Peyer's patch (tissue), 4 donors: ENCODE measurements around the gene TFDP1.

Experiments used
- POLR2A ChIP-seq, 2 donors: fragments of 450-650 bp; IDR thresholded peaks; one replicate each; pipeline ENCODE4 v1.5.1; 2017; ENCODE audit warnings: antibody characterized with exemption in 2 of 2, mild to moderate bottlenecking in 2 of 2, moderate library complexity in 2 of 2
- TF ChIP-seq, protein P1 (sequence below), 6 experiments: fragments of 450-650 bp in 4 of 6; fragments of 200-600 bp in 2 of 6; sonication (generic) in 1 of 6; IDR thresholded peaks; one replicate each; pipeline ENCODE4 v1.5.1; 2017 to 2019; ENCODE audit warnings: antibody characterized with exemption in 6 of 6, mild to moderate bottlenecking in 3 of 6, moderate library complexity in 1 of 6

- TF ChIP-seq POLR2A (IDR thresholded peaks at IDR 0.05) = no peak
- TF ChIP-seq, protein P1, sequence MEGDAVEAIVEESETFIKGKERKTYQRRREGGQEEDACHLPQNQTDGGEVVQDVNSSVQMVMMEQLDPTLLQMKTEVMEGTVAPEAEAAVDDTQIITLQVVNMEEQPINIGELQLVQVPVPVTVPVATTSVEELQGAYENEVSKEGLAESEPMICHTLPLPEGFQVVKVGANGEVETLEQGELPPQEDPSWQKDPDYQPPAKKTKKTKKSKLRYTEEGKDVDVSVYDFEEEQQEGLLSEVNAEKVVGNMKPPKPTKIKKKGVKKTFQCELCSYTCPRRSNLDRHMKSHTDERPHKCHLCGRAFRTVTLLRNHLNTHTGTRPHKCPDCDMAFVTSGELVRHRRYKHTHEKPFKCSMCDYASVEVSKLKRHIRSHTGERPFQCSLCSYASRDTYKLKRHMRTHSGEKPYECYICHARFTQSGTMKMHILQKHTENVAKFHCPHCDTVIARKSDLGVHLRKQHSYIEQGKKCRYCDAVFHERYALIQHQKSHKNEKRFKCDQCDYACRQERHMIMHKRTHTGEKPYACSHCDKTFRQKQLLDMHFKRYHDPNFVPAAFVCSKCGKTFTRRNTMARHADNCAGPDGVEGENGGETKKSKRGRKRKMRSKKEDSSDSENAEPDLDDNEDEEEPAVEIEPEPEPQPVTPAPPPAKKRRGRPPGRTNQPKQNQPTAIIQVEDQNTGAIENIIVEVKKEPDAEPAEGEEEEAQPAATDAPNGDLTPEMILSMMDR (IDR thresholded peaks at IDR 0.05) = no peak
Observed at GRCh38 chr13:113573065-113573464, 11.5 kb upstream of the TFDP1 start.
